AG04449 (cell line): Measurements from ENCODE around the gene ECE2.

Experiments
- CTCF ChIA-PET: fragments of 350-600 bp; formaldehyde crosslinking; extraction: SDS; loops from one replicate; lab custom pipeline; 2021; ENCODE audit warnings: antibody characterized with exemption; lab: Yijun Ruan, JAX
- POLR2A ChIA-PET: fragments of 400-600, 350-600 bp; formaldehyde crosslinking; extraction: SDS; loops from one replicate; lab custom pipeline; 2020; ENCODE audit warnings: antibody characterized with exemption, inconsistent platforms; lab: Yijun Ruan, JAX
- DNase-seq: peaks from one replicate; pipeline ENCODE4 v3.0.0-alpha.2; 2010; ENCODE audit warnings: low read depth, low spot score
- H3K4me3 ChIP-seq: 2 replicates; pipeline ENCODE4 v1.5.1; 2011; ENCODE audit warnings: low read depth, mild to moderate bottlenecking, control low read depth, low read length
- TF ChIP-seq, protein P1 (sequence below): IDR thresholded peaks from one replicate; pipeline ENCODE4 v1.5.1; 2011; ENCODE audit warnings: mild to moderate bottlenecking, moderate library complexity, low read length, control low read depth, inconsistent platforms; ENCODE audit not compliant: insufficient read depth; ENCODE audit errors: missing control alignments

The ECE2 gene

DNA sequence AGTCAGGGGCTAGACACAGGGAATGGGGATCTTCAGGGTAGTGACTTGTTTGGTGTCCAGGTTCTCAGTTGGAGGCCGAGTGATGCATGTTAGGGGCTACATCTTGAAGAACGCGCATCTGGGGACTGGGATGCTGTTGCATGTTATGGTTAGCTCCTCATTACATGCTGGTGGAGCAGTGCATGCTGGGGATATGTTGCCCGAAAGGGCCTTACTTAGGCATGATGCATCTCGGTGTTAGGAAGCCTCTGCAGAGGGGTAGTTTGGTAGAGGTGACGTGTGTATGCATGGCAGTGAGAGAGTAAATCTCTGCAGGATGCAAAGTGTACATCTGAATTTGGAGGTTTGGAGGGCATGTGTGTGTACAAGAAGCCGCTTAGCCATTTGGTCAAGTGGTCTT lies 41.0 kb downstream of the ECE2 start:
- ChIA-PET POLR2A (interaction anchor here (0.9 kb wide), 1 partner anchor 140 kb away, joined by 3 read pairs; no protein-coding TSS in a partner anchor), CTCF (interaction anchor here (1.2 to 1.9 kb wide), 2 partner anchors 10 to 16 kb away, joined by 3 to 6 read pairs; no protein-coding TSS in a partner anchor)
- H3K4me3 ChIP-seq, result peak overlapping the region; percentile 90
- TF ChIP-seq, protein P1, sequence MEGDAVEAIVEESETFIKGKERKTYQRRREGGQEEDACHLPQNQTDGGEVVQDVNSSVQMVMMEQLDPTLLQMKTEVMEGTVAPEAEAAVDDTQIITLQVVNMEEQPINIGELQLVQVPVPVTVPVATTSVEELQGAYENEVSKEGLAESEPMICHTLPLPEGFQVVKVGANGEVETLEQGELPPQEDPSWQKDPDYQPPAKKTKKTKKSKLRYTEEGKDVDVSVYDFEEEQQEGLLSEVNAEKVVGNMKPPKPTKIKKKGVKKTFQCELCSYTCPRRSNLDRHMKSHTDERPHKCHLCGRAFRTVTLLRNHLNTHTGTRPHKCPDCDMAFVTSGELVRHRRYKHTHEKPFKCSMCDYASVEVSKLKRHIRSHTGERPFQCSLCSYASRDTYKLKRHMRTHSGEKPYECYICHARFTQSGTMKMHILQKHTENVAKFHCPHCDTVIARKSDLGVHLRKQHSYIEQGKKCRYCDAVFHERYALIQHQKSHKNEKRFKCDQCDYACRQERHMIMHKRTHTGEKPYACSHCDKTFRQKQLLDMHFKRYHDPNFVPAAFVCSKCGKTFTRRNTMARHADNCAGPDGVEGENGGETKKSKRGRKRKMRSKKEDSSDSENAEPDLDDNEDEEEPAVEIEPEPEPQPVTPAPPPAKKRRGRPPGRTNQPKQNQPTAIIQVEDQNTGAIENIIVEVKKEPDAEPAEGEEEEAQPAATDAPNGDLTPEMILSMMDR, result no peak
- DNase-seq, result no peak

DNA sequence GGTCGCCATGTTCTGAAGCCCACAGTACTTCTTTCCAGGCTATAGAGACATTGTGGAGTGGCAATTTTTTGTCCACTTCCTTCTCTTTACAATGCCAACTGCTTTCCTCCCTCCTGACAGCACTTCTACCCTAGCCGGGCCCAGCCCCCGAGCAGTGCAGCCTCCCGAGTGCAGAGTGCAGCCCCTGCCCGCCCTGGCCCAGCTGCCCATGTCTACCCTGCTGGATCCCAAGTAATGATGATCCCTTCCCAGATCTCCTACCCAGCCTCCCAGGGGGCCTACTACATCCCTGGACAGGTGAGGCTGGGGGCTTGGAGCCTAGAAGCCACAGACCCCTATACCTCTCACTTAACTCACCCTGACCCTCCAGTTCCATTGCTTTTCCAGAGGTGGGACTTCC lies 41.4 kb downstream of the ECE2 start:
- CTCF ChIA-PET, result interaction anchor here (1.2 to 1.9 kb wide), 2 partner anchors 11 to 17 kb away, joined by 3 to 6 read pairs; no protein-coding TSS in a partner anchor
- peak overlapping the region; percentile 90 for H3K4me3 ChIP-seq
- TF ChIP-seq, protein P1, result no peak
- DNase-seq, result no peak
- POLR2A ChIA-PET, result interaction anchor here (0.9 kb wide), 1 partner anchor 141 kb away, joined by 3 read pairs; no protein-coding TSS in a partner anchor

DNA sequence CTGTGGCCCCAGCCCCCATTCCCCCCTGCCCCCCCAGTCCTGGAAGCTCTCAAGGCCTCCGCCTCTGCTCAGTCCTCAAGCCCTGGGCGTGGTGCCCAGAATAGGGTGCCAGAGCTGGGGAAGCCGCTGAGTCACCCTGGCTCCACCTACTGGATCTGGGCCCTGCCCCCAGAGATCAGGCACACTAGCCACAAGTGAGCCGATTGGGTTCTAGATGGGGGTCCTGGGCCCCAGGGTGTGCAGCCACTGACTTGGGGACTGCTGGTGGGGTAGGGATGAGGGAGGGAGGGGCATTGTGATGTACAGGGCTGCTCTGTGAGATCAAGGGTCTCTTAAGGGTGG lies 44.3 kb downstream of the ECE2 start:
- CTCF ChIA-PET, result interaction anchor here (0.6 to 1.5 kb wide), 3 partner anchors 11 to 17 kb away, joined by 3 to 5 read pairs (median 4); no protein-coding TSS in a partner anchor

DNA sequence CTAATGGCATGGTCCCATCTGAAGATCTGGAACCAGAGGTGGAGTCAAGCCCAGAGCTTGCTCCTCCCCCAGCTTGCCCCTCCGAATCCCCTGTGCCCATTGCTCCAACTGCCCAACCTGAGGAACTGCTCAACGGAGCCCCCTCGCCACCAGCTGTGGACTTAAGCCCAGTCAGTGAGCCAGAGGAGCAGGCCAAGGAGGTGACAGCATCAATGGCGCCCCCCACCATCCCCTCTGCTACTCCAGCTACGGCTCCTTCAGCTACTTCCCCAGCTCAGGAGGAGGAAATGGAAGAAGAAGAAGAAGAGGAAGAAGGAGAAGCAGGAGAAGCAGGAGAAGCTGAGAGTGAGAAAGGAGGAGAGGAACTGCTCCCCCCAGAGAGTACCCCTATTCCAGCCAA lies 45.8 kb downstream of the ECE2 start:
- POLR2A ChIA-PET, result interaction anchor here (1.6 kb wide), 1 partner anchor 15 kb away, joined by 5 read pairs; the partner anchor contains the start of gene FAM131A
- CTCF ChIA-PET, result interaction anchor here (0.6 to 0.8 kb wide), 2 partner anchors 9 to 15 kb away, joined by 3 read pairs; partner anchors contain the start of gene FAM131A
- H3K4me3 ChIP-seq, result no peak overlapping the region
- TF ChIP-seq, protein P1, result no peak
- DNase-seq, result no peak

More for the DNA sequence above, 44.3 kb downstream of the ECE2 start:
- DNase-seq, result peak; percentile 78
- TF ChIP-seq, protein P1, result no peak
- POLR2A ChIA-PET, result interaction anchor here (0.9 to 1.4 kb wide), 6 partner anchors 9 to 49 kb away, joined by 3 to 5 read pairs (median 3); no protein-coding TSS in a partner anchor
- H3K4me3 ChIP-seq, result peak overlapping the region; percentile 33

DNA sequence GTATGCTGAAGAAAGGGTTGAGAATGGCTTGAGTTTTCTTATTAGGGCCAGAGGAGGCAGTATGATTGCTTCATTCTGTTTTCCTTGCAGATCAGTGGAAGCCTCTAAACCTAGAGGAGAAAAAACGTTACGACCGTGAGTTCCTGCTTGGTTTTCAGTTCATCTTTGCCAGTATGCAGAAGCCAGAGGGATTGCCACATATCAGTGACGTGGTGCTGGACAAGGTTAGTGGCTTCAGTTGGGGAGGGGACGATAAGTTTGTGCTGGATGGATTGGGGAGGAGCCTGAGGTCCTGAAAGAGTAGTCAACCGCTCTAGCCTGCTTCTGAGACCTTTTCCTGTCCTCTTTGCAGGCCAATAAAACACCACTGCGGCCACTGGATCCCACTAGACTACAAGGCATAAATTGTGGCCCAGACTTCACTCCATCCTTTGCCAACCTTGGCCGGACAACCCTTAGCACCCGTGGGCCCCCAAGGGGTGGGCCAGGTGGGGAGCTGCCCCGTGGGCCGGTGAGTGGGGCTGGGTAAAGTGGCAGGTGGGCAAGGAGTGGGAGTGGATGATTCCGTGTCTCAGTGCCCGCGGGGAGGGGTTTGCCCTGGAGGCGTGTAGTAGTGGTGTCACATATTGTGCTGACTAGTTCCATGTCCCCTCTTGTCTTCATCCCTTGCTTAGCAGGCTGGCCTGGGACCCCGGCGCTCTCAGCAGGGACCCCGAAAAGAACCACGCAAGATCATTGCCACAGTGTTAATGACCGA lies 47.1 kb downstream of the ECE2 start:
- H3K4me3 ChIP-seq, result no peak overlapping the region
- CTCF ChIA-PET, result no interaction called here
- POLR2A ChIA-PET, result no interaction called here

More for the DNA sequence above, 47.1 kb downstream of the ECE2 start:
- no peak for DNase-seq
- TF ChIP-seq, protein P1, result no peak
